GM12865 (cell line): ENCODE data around the gene GPER1.
A peak's percentile ranks its signal among the peaks of the same experiment; 100 is the strongest.

Experiments used
- DNase-seq: peaks from one replicate; pipeline ENCODE4 v3.0.0; 2010; ENCODE audit warnings: low read depth
- H3K4me3 ChIP-seq: 2 replicates; pipeline ENCODE4 v1.5.1; 2011; ENCODE audit warnings: mild to moderate bottlenecking, low read depth, low read length, control low read depth
- TF ChIP-seq, protein P1 (sequence below): IDR thresholded peaks from 2 replicates; pipeline ENCODE4 v1.5.1; 2011; ENCODE audit warnings: low read length, control low read depth, low read depth, inconsistent platforms; ENCODE audit not compliant: insufficient read depth; ENCODE audit errors: missing control alignments

Gene GPER1

DNA sequence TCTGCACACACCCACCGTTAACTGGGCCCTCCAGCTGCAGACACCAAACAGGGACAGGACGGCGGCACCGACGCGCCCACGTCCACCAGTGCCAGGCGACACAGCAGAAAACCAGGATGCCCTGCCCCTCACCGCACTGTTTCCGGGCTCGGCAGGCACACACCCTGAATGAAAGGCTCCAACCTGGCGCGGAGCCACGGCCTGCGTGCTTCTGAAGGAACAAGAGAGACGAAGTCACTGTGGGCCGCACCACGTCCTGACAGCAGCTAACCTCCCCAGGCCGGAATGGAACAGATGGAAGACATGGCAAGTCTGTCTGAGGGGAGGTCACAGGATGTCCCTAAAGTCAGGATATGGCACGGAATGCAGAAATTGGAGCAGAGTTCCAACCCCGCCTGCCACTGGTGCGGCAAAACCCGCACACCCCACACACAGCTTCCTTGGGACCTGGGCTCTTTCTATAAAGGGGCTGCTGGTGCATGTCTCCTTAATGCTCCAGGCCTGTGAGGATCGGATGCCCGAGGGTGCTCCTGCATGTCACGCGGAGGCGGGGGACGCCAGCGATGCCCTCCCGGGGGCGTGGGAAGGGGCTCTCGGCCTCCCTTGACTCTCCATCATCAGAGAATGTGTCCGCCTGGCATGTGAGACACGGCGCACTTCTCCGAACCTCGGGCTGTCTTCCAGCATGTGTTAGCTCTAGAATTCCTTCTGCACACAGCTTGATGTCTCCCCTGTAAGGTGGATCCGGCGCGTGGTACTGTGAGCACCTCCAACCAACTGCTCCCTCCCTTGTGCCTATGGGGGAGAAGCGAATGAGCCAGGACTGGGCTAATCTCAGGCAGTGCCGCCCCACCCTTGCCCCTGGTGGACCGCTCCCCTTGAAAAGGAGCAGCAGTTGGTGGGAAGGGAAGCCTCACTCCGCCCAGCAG lies 3.9 kb upstream of the GPER1 start:
- DNase-seq, result no peak
- TF ChIP-seq, protein P1, sequence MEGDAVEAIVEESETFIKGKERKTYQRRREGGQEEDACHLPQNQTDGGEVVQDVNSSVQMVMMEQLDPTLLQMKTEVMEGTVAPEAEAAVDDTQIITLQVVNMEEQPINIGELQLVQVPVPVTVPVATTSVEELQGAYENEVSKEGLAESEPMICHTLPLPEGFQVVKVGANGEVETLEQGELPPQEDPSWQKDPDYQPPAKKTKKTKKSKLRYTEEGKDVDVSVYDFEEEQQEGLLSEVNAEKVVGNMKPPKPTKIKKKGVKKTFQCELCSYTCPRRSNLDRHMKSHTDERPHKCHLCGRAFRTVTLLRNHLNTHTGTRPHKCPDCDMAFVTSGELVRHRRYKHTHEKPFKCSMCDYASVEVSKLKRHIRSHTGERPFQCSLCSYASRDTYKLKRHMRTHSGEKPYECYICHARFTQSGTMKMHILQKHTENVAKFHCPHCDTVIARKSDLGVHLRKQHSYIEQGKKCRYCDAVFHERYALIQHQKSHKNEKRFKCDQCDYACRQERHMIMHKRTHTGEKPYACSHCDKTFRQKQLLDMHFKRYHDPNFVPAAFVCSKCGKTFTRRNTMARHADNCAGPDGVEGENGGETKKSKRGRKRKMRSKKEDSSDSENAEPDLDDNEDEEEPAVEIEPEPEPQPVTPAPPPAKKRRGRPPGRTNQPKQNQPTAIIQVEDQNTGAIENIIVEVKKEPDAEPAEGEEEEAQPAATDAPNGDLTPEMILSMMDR, result no peak
- H3K4me3 ChIP-seq, result no peak overlapping the region

DNA sequence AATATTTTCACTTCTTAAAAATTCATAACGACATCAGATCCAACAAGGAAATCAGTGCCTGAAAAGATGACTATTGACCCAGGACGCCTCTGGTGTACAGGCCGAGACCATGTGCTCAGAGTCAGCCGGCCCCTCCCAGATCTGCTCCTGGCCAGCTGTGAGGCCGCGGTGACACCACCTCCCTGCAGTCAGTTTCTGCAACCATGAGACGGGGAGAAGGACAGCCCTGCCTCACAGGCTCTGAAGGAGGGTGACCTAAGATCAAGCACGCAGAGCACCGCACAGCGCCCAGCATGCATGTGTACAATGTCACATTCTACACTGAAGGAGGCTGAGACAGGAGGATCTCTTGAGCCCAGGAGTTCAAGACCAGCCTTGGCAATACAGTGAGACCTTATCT lies 2.6 kb upstream of the GPER1 start:
- no peak for DNase-seq
- no peak overlapping the region for H3K4me3 ChIP-seq
- TF ChIP-seq, protein P1, result no peak

DNA sequence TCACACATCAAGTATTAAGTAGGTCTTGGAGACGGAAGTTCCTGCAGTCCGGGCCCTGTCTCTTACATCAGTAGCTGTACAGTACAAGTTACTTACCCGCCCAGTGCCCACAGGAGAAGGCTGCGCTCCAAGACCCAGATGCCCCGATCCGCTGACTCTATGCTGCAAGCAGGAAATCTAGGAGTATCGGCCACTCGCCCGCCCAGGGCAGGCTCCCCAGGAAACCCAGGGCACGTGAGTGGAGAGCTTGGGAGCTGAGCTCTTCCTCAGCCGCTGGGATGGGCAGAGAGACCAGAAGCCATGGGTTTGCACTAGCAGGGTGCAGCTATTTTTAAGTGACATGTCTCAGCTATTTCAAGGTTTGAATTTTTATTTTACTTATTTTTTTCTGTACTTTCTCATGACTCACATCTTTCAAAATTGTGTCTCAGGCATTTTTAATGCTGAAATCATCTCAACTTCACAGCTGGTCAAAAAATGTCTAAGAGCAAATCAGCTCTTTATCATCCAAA lies 1.9 kb upstream of the GPER1 start:
- no peak overlapping the region for H3K4me3 ChIP-seq
- no peak for DNase-seq
- TF ChIP-seq, protein P1, result no peak

DNA sequence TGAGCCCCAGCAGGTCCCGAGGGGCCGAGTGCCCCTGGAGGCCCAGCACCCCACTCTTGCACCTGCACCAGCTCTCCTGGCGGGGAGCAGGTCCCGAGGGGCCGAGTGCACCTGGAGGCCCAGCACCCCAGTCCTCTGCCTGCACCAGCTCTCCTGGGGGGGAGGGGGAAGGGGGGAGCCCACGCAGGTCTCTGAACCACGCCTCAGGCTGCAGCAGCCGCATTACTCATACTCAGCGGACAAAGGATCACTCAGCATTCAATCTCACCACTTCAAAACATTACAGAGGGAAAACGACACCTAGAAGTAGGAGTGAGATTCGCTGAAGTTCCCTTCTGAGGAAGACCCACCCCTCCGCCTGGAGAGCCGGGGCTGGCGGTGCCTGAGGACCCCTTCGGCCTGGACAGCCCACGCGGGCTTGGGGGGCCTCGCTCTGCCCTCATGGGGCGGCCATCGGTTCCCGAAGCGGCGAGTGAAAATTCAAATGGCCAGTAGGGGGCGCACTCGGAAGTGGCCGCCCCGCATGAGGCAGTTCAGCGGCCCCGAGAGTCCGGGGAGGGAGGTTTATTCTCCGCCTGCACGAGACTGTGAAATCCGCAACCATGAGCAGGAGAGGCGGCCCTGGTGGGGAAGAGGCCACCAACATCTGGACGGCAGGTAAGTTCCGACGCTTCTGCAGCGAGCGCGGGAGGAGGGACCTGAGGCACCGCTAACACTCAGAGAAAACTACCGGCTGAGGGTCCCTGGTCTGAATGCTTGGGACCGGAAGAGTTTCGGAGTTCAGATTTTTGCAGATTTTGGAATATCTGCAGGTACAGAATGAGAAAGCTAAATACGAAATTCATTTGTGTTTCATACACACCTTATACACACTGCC lies 1.1 kb upstream of the GPER1 start:
- TF ChIP-seq, protein P1, result peak; percentile 72
- peak; percentile 83 for DNase-seq
- peak overlapping the region; percentile 51 for H3K4me3 ChIP-seq

DNA sequence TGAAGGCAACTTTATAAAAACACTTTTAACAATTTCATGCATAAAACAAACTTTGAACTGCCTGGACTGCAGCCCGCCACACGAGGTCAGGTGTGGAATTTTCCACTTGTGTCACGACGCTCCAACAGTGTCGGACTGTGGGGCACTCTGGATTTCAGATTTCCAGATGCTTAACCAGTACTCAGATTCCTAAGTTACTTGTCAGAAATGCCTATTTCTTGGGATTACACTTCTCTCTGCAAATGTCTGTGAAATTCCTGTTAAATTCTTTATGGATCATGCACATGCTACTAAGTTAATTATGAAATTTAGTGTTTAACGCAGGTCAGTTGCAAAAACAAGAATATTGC lies 473 bp upstream of the GPER1 start:
- TF ChIP-seq, protein P1, result no peak
- no peak for DNase-seq
- H3K4me3 ChIP-seq, result peak overlapping the region; percentile 51

DNA sequence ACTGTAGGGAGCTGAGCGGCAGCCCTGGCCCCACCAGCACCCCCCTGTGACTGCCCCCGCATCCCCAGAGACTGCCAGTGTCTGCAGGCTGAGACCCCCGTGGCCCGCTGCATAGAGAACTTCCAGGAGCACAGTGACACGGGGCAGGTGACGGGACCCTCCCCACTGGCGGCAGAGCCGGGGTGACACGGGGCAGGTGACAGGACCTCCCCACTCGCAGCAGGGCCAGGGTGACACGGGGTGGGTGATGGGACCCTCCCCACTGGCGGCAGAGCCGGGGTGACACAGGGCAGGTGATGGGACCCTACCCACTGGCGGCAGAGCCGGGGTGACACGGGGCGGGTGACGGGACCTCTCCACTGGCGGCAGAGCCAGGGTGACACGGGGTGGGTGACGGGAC lies 2.3 kb downstream of the GPER1 start:
- DNase-seq, result no peak
- TF ChIP-seq, protein P1, result no peak
- H3K4me3 ChIP-seq, result no peak overlapping the region
